GM19099 (cell line): ENCODE results near the gene KAT6B.

Source experiments
- POLR2A ChIP-seq: IDR thresholded peaks from 3 replicates; pipeline ENCODE4 v1.6.1; 2011; ENCODE audit warnings: low read depth; ENCODE audit not compliant: insufficient read length; ENCODE audit errors: extremely low read depth

The KAT6B gene

DNA sequence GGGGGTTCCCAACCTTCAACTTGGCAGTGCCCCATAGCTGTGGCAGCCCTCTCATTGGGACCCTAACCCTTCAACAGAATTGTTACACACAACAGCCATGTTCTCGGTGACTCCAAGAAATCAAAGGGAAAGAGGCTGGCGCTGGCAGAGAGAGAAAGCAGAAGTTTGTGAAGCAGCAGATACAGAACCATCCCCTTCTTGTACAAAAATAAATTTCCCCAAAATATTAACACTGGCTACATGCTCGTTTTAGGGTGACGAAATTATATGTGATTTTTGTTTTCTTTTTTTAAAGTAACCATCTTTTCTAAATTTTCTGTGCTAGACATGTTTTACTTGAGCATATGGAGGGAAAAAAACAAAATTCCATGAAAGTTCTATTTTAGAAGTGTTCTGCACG is 239.9 kb downstream of the KAT6B start:
- TF ChIP-seq POLR2A = no peak

DNA sequence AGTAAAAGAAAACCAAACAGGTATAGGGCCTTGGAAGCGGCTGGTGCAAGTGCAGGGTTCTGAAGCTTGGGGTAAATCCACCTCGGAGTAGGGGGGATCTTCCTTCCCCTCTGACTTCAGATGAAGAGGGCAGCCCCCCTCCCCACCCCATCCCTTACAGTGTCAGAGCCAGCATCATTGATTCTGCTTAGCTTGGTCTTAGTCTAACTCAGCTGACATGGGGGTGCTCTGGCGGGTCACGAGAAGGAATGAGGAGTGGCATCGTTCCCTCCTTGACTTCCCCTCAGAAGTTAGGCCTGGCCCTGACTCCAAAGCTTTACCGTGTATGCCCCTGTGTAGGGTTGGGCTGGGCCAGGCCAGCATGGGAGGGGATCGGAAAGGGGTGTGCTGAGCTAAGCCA is 240.9 kb downstream of the KAT6B start:
- TF ChIP-seq POLR2A = no peak

DNA sequence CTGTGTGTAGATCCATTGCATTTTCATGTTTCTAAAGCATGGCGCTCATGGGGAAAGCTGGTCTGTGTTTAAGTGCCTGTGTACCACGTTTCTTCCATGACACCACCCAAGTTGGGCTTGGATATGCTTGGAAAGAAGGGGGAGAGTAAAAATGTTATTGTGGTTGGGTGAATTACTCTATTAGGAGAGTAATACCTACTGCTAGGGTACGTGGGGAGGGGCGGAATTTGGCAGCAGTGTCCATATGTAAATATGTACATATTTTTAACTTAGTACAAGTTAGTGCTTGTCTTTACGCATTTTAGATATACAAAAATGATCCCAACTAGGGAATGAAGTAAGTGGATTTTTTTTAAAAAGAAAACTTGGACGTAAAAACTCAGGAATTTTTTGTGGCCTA is 242.1 kb downstream of the KAT6B start:
- no peak for TF ChIP-seq POLR2A

DNA sequence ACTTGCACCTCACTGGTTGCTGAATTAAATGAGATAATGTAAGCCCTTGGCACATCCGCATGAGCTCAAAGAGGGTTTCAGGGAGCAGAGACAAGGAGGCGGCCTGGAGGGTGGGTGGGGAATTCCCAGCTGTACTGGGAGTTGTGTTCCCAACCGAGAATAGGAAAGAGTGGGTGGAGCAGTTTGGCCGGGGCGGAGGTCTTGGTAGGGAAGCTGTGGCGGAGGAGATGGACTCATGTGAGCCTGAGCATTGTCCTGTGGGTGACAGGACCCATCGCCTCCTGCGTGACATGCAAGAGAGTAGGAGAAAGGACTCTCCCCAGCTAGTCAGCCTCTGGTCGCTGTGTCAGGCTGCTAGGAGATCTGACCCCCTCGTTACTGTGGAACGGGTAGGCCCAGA is 244.1 kb downstream of the KAT6B start:
- no peak for TF ChIP-seq POLR2A

DNA sequence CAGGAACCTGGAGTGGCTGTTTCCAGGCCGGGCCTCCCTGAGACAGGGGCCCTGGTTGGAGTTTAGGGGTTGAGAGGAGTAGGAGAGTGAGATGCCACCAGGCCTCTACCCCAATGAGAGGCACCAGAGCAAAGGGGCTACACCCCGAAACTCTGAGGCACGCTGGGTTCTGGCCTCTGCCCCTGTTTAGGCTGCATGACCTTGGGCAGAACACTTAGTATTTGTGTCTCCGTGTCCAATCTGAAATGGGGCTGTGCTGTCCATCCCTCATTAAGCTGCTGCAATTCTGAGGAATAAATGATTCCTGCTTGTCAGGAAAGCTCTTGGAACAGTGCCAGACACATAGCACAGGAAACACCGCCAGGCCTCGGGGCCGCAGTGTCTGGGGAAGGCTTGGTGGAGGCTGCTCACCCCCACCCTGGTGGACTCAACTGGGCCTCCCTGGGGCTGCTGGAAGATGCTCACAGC is 244.6 kb downstream of the KAT6B start:
- TF ChIP-seq POLR2A = no peak

DNA sequence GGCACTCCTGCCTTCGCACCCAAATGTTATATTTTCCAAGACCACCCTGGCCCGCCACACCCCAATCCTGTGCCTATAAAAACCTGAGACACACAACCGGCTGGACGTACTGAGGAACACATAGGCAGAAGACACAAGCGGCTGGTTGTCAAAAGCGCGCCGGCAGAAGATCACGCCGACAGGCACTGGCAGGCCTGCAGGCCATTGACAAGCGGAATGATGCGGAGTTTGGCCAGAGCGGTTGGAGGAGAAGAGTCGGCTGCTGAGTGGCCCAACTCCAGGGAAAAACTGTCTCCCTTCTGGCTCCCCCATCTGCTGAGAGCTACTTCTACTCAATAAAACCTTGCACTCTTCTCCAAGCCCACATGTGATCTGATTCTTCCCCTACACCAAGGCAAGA is 245.4 kb downstream of the KAT6B start:
- no peak for TF ChIP-seq POLR2A

DNA sequence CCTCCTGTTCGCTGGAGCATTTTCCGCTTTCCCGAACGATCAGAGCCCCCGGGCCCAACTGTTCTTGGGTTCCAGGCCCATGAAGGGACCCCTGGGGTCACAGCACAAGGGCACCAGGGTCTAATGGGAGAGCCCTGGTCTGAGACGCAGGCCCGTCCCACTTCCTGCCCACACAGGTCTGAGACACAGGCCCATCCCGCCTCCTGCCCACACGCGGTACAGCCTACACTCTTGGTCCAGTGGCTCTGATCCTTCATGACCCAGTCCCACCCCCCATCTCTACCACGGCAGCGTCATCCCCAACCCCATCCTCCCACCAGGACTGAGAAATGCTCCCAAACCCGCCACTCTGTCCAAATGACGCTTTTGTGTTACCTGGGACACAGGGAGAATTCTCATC is 246.3 kb downstream of the KAT6B start:
- TF ChIP-seq POLR2A = no peak

DNA sequence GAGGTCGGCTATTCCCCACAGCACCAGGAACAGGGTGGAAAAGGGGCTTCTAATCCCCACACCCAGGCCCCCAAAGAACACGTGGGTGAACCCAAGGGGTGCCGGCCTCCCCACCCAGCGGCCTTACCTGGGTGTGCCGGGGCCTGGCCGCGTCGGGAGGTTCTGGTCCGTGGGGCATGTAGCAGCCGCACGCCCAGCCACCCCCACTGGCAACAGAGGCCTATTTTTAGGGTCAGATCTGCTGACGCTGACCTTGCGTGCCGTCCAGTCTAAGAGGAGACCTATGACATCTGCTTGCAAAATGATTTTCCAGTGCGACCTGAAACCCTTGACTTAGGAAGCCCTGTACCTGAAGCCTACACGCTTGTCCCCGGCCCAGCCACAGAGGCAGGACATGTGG is 247.0 kb downstream of the KAT6B start:
- TF ChIP-seq POLR2A = no peak

DNA sequence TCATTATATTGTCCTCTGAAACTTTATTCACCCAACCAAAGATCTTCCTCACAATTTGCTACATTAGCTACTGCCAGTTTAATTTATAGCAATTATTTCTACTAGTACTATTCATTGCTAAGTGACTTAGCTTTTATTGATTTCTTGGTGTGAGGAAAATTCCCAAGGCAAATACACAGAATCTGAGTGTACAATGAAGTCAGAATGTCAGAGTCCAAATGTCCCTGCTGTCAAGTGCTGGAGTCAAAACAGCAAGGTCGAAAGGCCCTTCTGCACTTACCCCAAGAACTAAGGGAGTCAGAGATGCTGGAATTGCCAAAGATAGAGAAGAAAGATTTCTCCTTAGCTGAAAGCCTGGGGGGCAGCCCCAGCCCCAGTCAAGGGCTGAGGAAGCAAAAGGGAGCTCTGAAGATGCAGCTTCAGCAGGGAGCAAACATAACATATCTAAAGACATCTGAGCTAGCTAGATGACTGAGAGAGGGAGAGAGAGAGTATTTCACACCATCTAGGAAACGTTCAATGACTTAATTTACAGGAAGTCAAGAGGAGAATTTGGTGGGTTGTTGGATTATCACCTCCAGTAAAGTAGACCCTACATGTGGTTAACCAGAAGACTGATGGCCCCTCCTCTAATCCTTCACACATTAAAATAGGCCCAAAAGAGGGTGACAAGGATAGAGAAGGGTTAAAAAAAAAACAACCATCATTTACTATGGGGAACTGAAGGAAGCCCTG is 248.5 kb downstream of the KAT6B start:
- no peak for TF ChIP-seq POLR2A

DNA sequence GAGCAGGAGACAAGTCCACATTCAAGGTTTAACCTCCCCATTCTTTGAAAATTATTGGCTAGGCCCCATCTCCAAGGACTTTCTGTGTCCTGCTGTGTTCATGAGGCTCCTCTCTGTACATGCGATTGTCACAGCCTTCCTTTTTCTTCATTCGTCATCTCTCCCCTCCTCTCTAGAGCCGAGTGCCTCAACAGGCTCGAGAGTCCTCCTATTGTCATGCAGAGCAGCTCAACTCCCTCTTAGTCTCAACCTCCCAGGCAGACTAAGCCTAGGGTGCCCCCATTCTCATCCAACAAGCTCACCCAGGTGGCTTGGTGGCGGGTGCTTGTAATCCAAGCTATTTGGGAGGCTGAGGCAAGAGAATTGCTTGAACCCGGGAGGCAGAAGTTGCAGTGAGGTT is 249.9 kb downstream of the KAT6B start:
- TF ChIP-seq POLR2A = no peak

DNA sequence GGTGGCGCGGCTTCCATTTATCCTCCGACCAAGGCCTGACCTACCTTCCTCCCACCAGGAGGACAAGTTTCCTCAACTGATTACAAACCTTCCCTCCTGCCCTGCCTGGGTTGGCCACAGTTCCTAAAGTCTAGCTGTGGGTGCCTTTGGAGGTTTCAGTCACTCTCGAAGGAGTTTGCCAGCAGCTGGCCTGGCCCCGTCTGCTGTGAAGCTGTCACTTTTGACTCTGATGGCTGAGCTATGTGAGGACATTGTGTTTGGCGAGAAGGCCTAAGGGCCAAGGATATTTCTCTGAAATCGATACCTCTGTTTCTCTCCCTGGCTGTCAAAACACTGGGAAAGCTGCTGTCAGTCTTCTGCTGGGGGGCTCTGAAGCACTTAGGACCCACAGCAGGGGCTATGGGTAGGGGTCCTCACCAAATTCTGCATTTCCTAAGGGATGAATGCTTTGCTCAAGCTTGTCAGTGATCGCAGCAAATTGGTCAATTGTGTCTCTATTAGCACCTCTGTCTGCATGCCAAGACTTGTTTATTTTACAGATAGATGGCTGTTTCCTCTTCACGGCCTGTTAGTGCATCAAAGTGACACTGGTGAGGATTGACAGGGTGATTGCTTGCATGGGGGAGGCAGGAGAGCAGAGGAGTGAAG is 253.2 kb downstream of the KAT6B start:
- TF ChIP-seq POLR2A = no peak

DNA sequence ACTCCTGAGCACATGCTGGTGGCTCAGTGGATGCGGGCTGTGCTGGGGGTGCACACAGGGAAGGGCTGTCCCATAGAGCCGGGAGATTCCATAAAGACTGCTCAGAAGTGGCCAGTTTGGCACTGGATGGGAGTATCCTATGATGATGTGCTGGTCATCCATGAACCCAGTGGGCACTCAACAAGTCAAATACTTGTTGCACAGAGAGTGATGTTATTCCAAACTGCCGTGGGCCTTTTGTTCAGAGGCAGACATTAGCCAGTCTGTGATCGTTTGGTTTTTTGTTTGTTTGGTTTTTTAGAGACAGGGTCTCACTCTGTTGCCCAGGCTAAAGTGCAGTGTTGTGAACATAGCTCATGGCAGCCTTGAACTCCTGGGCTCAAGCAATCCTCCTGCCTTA is 254.2 kb downstream of the KAT6B start:
- no peak for TF ChIP-seq POLR2A

DNA sequence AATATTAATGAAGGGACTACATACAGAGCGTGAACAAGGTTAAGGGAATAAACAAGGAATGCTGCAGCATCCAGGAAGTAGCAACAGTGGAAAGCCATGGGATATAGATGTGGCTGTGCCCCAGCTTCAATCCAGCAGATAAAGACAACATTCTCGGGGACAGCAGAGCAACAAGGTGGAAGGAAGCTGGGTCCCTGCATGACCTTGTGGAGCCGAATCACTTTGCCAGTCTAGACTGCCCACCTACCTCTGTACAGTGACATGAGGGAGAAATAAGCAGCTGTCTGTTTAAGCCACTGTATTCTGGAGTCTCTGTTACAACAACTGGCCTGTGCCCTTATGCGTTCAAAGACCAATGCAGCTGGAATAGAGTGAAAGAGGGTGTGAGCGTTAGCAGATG is 255.0 kb downstream of the KAT6B start:
- TF ChIP-seq POLR2A = no peak
